Measurements from ENCODE around the gene NUDC.
"Not testable (repeated sequence)": the region's sequence is repeated elsewhere in the genome, so short reads cannot be mapped to it uniquely, and the experiment has no call there.

The NUDC gene

GRCh38 chr1:26983863-26984262 is 62.3 kb downstream of the NUDC start:
- Histone ChIP-seq H4K91ac (ENCODE audit: low read depth, low read length, poor library complexity) (no peak overlapping the region), H2BK5ac (ENCODE audit: low read length) (no peak overlapping the region), H3K4me1 (ENCODE audit: control insufficient read depth in 2 of 2, insufficient read depth in 1 of 2, low read depth in 1 of 2, low read length in 2 of 2) (no peaks in the 10 kb centered on the region), H3K4me3 (ENCODE audit: low read length in 2 of 2) (no peak overlapping the region), H3K18ac (ENCODE audit: low read length) (no peak overlapping the region), H3K27me3 (ENCODE audit: control insufficient read depth in 3 of 3, insufficient read depth in 3 of 3, low read depth in 1 of 3, low read length in 3 of 3) (peaks cover 0 to 8% (median 0%) of the 10 kb centered on the region in 3 experiments), H2AFZ (ENCODE audit: low read length) (no peak overlapping the region), H3K23ac (ENCODE audit: low read depth, low read length, poor library complexity) (no peak overlapping the region), H3K4ac (ENCODE audit: low read length) (no peak overlapping the region), H2AK5ac (ENCODE audit: low read depth, low read length) (no peak overlapping the region), H3K14ac (ENCODE audit: low read length) (no peak overlapping the region), H3K9ac (ENCODE audit: low read depth, low read length, poor library complexity) (no peak overlapping the region), H3K79me1 (ENCODE audit: low read depth, low read length) (no peaks in the 10 kb centered on the region), H3K36me3 (replicated peaks in 1 of 2; ENCODE audit: control insufficient read depth in 2 of 2, insufficient read depth in 2 of 2, low read length in 2 of 2) (no peaks in the 10 kb centered on the region), H2BK12ac (ENCODE audit: low read length) (no peak overlapping the region), H3K27ac (replicated peaks; ENCODE audit: low read length) (no peak overlapping the region), H4K8ac (ENCODE audit: low read depth, low read length) (no peak overlapping the region), H3K9me3 (replicated peaks in 1 of 2; ENCODE audit: control insufficient read depth in 2 of 2, insufficient read depth in 1 of 2, low read depth in 1 of 2, low read length in 2 of 2) (no peaks in the 10 kb centered on the region), H3K4me2 (ENCODE audit: insufficient read depth, low read length, poor library complexity, severe bottlenecking) (no peak overlapping the region), H2BK120ac (ENCODE audit: low read depth, low read length) (no peak overlapping the region), H2BK15ac (ENCODE audit: low read length) (no peak overlapping the region)
- WGBS, 2 donors (ENCODE audit: extremely low coverage in 2 of 2, insufficient read length in 2 of 2, insufficient replicate concordance in 1 of 2), result no CpG with 5 or more reads among the region's 5 CpGs
- no peak for DNase-seq (ENCODE audit: low spot score)

- no peak overlapping the region for H2BK5ac ChIP-seq (ENCODE audit: low read length)
- H3K9ac ChIP-seq (ENCODE audit: low read depth, low read length, poor library complexity), result no peak overlapping the region
- H2BK12ac ChIP-seq (ENCODE audit: low read length), result no peak overlapping the region
- H3K79me1 ChIP-seq (ENCODE audit: low read depth, low read length), result no peaks in the 10 kb centered on the region
- H2AFZ ChIP-seq (ENCODE audit: low read length), result no peak overlapping the region
- no peak overlapping the region for H2BK120ac ChIP-seq (ENCODE audit: low read depth, low read length)
- H3K4me3 ChIP-seq (ENCODE audit: low read length in 2 of 2), result no peak overlapping the region
- H3K9me3 ChIP-seq (replicated peaks in 1 of 2; ENCODE audit: control insufficient read depth in 2 of 2, insufficient read depth in 1 of 2, low read depth in 1 of 2, low read length in 2 of 2), result no peaks in the 10 kb centered on the region
- no peak overlapping the region for H3K14ac ChIP-seq (ENCODE audit: low read length)
- DNase-seq (ENCODE audit: low spot score), result no peak
- no peak overlapping the region for H4K91ac ChIP-seq (ENCODE audit: low read depth, low read length, poor library complexity)
- H3K4me1 ChIP-seq (ENCODE audit: control insufficient read depth in 2 of 2, insufficient read depth in 1 of 2, low read depth in 1 of 2, low read length in 2 of 2), result no peaks in the 10 kb centered on the region
- H2AK5ac ChIP-seq (ENCODE audit: low read depth, low read length), result no peak overlapping the region
- H3K27ac ChIP-seq (replicated peaks; ENCODE audit: low read length), result no peak overlapping the region
- H3K4me2 ChIP-seq (ENCODE audit: insufficient read depth, low read length, poor library complexity, severe bottlenecking), result no peak overlapping the region
- H3K36me3 ChIP-seq (replicated peaks in 1 of 2; ENCODE audit: control insufficient read depth in 2 of 2, insufficient read depth in 2 of 2, low read length in 2 of 2), result no peaks in the 10 kb centered on the region
- no peak overlapping the region for H3K23ac ChIP-seq (ENCODE audit: low read depth, low read length, poor library complexity)
- H3K27me3 ChIP-seq (ENCODE audit: control insufficient read depth in 3 of 3, insufficient read depth in 3 of 3, low read depth in 1 of 3, low read length in 3 of 3), result peaks cover 0 to 8% (median 0%) of the 10 kb centered on the region in 3 experiments
- H3K4ac ChIP-seq (ENCODE audit: low read length), result no peak overlapping the region
- H3K18ac ChIP-seq (ENCODE audit: low read length), result no peak overlapping the region
- no peak overlapping the region for H2BK15ac ChIP-seq (ENCODE audit: low read length)
- no peak overlapping the region for H4K8ac ChIP-seq (ENCODE audit: low read depth, low read length)
- WGBS, 2 donors (ENCODE audit: extremely low coverage in 2 of 2, insufficient read length in 2 of 2, insufficient replicate concordance in 1 of 2), result no CpG with 5 or more reads among the region's 8 CpGs
These were observed 62.7 kb downstream of the NUDC start for GRCh38 chr1:26984291-26984690.

GRCh38 chr1:26986658-26987057 is 65.1 kb downstream of the NUDC start:
- Histone ChIP-seq H3K36me3 (replicated peaks in 1 of 2; ENCODE audit: control insufficient read depth in 2 of 2, insufficient read depth in 2 of 2, low read length in 2 of 2) (no peaks in the 10 kb centered on the region), H3K27me3 (ENCODE audit: control insufficient read depth in 3 of 3, insufficient read depth in 3 of 3, low read depth in 1 of 3, low read length in 3 of 3) (peaks cover 0 to 19% (median 6%) of the 10 kb centered on the region in 3 experiments), H4K8ac (ENCODE audit: low read depth, low read length) (no peak overlapping the region), H2BK5ac (ENCODE audit: low read length) (no peak overlapping the region), H3K27ac (replicated peaks; ENCODE audit: low read length) (no peak overlapping the region), H3K4ac (ENCODE audit: low read length) (no peak overlapping the region), H3K14ac (ENCODE audit: low read length) (peak overlapping the region; percentile 63), H2AFZ (ENCODE audit: low read length) (no peak overlapping the region), H3K9me3 (replicated peaks in 1 of 2; ENCODE audit: control insufficient read depth in 2 of 2, insufficient read depth in 1 of 2, low read depth in 1 of 2, low read length in 2 of 2) (no peaks in the 10 kb centered on the region), H3K4me1 (ENCODE audit: control insufficient read depth in 2 of 2, insufficient read depth in 1 of 2, low read depth in 1 of 2, low read length in 2 of 2) (peaks cover 2 to 4% of the 10 kb centered on the region in 2 donors), H2BK120ac (ENCODE audit: low read depth, low read length) (no peak overlapping the region), H3K79me1 (ENCODE audit: low read depth, low read length) (no peaks in the 10 kb centered on the region), H2BK12ac (ENCODE audit: low read length) (no peak overlapping the region), H2BK15ac (ENCODE audit: low read length) (no peak overlapping the region), H3K18ac (ENCODE audit: low read length) (no peak overlapping the region), H3K23ac (ENCODE audit: low read depth, low read length, poor library complexity) (no peak overlapping the region), H3K4me3 (ENCODE audit: low read length in 2 of 2) (no peak overlapping the region), H3K4me2 (ENCODE audit: insufficient read depth, low read length, poor library complexity, severe bottlenecking) (no peak overlapping the region), H2AK5ac (ENCODE audit: low read depth, low read length) (no peak overlapping the region), H4K91ac (ENCODE audit: low read depth, low read length, poor library complexity) (no peak overlapping the region), H3K9ac (ENCODE audit: low read depth, low read length, poor library complexity) (no peak overlapping the region)
- no CpG with 5 or more reads among the region's 2 CpGs for WGBS, 2 donors (ENCODE audit: extremely low coverage in 2 of 2, insufficient read length in 2 of 2, insufficient replicate concordance in 1 of 2)
- no peak for DNase-seq (ENCODE audit: low spot score)

GRCh38 chr1:26989403-26990109 is 68.0 kb downstream of the NUDC start:
- H3K36me3 ChIP-seq (replicated peaks in 1 of 2; ENCODE audit: control insufficient read depth in 2 of 2, insufficient read depth in 2 of 2, low read length in 2 of 2); H3K4ac ChIP-seq (ENCODE audit: low read length); H4K91ac ChIP-seq (ENCODE audit: low read depth, low read length, poor library complexity); H4K8ac ChIP-seq (ENCODE audit: low read depth, low read length); H3K9me3 ChIP-seq (replicated peaks in 1 of 2; ENCODE audit: control insufficient read depth in 2 of 2, insufficient read depth in 1 of 2, low read depth in 1 of 2, low read length in 2 of 2); H2BK120ac ChIP-seq (ENCODE audit: low read depth, low read length); H2AK5ac ChIP-seq (ENCODE audit: low read depth, low read length); H2AFZ ChIP-seq (ENCODE audit: low read length); H3K4me3 ChIP-seq (ENCODE audit: low read length in 2 of 2); H3K4me2 ChIP-seq (ENCODE audit: insufficient read depth, low read length, poor library complexity, severe bottlenecking); H2BK12ac ChIP-seq (ENCODE audit: low read length); H2BK5ac ChIP-seq (ENCODE audit: low read length); H3K23ac ChIP-seq (ENCODE audit: low read depth, low read length, poor library complexity); H3K79me1 ChIP-seq (ENCODE audit: low read depth, low read length); H2BK15ac ChIP-seq (ENCODE audit: low read length); H3K27ac ChIP-seq (replicated peaks; ENCODE audit: low read length); H3K14ac ChIP-seq (ENCODE audit: low read length); H3K18ac ChIP-seq (ENCODE audit: low read length); DNase-seq (ENCODE audit: low spot score); H3K9ac ChIP-seq (ENCODE audit: low read depth, low read length, poor library complexity): not testable (repeated sequence)
- WGBS, 2 donors (ENCODE audit: extremely low coverage in 2 of 2, insufficient read length in 2 of 2, insufficient replicate concordance in 1 of 2), result no CpG with 5 or more reads among the region's 12 CpGs
- Histone ChIP-seq H3K27me3 (ENCODE audit: control insufficient read depth in 3 of 3, insufficient read depth in 3 of 3, low read depth in 1 of 3, low read length in 3 of 3) (peaks cover 2 to 29% (median 24%) of the 10 kb centered on the region in 3 experiments), H3K4me1 (ENCODE audit: control insufficient read depth in 2 of 2, insufficient read depth in 1 of 2, low read depth in 1 of 2, low read length in 2 of 2) (peaks cover 5 to 13% of the 10 kb centered on the region in 2 donors)

Data from neuronal stem cell (in vitro differentiated cells).